Measurements from ENCODE around the gene STARD13.
"Not testable (repeated sequence)": the region's sequence is repeated elsewhere in the genome, so short reads cannot be mapped to it uniquely, and the experiment has no call there.

Gene STARD13

DNA sequence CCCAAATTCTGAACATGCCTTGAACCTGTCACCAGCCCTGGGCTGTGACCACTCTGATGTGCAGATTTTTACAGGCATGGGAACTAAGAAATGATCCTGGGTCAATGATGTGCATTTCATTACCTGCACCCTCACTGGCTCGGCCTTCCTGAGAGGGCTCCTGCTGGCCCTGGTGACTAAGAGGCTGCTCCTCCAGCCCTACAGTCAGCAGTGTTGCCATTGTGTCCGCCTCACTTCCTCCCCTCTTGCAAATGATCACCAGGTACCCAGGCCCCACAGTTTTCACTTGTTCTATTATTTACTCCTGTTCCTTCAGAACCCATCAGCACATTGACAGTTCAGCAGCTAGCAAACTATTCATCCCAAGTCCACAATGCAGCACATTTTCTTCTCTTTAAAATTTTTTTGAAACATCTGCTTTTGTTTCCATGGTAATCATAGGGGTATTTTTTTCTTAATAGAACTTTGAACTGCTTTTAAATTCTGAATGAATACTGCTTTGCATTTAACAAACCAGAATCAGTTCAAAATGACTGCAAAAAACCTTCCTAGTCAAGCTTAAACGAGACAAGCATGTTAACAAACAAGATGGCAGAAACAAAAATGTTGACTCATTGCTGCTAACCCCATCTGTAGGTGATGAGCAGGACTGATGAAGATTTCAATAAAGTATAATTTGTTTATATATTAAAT, 29.3 kb downstream of the STARD13 start:
- no peak for DNase-seq

DNA sequence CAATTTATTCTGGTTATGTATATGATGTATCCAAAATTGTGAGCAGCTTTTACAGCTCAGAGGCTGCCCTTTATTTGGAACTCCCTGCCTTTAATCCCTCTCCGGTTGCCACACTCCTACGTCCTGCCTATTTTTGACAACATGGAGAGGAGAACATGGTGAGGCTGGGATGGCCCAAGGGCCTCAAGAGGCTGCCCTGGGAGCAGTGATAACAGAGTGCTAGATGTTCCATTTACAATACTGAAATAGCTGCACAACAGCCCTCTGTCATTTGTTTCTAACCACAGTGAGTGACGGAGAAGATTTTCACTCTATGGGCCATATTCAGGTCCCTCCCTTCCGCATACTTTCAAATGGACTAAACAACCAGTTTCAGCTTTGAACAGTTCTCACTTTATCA, 33.4 kb downstream of the STARD13 start:
- DNase-seq = no peak

DNA sequence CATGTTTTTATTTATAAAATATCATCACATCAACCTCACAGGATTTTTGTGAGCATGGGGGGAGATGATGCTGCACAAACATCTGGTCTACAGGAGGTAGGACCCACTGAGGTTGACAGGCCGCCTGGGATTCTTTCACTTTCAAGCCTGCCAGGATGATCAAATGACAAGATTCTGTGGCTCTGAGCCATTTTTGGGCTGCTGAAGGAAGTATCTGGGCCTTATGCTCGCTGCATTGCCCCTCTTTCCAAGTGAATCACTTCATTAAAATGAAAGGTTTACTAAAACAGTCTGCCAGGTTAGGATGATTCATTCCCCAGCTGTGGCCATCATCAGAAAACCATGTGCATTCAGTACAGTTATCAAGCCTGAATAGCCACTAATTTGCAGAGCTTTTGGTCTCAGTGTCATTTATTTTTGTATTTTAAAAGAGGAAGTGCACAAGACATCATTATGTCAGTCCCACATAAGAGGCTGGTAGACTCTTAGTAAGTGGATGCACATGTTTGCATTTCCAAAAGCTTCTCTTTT, 34.4 kb downstream of the STARD13 start:
- no peak for DNase-seq

DNA sequence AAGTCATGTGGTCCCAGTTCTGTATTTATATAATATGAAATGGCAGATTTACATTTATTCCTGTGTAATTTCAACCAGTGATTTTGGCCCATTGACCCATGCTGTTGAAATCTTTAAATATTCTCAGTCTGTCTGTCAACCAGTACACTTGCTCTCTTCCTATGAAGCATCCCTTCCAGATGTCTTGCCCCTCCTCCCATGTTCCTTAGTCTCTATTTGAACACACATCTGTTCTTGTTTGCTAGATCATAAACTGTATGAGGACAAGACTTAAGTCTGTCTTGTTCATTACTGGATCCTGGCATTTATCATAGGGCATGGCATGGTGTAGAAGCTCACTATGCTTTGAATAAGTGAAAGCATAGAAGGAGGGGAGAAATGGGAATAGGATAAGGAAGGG, 34.9 kb downstream of the STARD13 start:
- no peak for DNase-seq

DNA sequence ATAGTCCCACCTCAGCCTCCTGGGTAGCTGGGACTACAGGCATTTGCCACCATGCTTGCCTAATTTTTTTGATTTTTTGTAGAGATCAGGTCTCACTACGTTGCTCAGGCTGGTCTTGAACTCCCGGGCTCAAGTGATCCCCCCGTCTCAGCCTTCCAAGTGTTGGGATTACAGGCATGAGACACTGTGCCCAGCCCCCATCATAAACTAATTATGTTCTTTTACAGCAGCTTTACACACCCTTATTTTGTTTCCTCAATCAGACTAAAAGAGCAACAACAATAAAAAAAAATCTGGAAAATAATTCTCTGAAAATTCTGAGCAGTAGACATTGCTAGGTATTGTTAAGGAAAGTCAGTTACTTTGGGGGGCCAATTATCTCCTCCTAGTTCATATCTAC, 35.7 kb downstream of the STARD13 start:
- DNase-seq = no peak

DNA sequence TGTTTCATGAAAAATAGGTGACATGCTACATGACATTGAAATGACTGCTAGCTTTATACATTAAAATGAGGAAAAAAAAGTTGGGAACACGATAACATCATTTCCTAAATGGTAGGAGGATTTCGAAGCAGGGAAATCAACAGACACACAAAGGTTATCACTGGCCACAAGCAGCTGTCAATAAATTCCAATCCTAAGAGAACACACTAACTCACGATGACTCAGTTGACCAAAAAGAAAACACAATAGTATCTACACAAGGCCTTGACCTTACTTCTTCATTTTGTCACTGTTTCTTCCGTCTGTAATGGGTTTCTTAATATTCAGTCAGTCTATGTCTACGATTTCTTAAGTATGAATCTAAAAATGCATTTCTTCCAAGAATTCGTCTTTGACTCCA, 36.5 kb downstream of the STARD13 start:
- DNase-seq = no peak

DNA sequence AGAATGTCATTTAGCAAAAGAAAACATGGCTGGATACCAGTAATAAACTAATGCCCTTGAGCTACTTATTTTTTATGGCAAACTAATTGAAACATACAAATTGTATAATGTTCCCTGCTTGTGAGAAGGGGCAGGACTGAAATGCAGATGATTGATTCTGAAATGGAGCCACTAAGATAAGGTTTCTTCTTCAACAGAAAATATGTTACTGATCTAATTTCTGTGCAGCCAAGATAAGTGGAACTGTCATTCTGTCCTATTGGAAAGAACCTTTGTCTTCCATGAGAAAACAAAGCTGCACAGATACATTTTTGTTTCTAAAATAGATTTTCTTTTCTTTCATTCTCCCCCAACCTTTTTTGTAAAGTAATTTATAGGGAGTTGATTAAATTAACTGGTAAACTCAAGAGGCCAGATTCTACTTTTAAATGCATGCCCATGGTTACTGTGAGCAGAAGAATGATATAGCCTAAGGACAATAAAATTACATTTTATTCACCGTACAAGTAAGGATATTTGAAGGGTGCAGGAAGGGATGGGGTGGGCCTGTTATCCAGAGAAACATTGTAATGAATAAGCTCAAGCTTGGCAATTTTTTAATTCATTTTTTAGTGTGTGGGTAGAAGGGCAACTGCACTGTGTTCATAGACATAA, 39.9 kb downstream of the STARD13 start:
- DNase-seq = no peak

DNA sequence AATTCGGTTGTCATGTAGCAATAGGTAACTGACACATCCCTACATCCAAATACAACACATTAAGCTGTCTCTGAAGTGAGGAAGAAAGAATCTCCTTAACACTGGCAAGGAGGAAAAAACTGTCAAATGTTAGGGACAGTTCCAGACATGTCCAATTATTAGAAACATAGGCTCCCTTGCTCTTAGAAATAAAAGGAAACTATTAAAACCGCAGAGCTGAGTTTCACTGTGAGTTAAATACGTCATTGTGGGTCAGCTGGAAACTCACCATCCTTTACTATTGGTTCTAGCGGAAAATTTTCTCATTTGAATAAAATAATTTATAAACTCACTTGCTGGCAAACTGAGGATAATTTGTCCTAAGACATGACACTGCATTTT, 40.7 kb downstream of the STARD13 start:
- DNase-seq = no peak

DNA sequence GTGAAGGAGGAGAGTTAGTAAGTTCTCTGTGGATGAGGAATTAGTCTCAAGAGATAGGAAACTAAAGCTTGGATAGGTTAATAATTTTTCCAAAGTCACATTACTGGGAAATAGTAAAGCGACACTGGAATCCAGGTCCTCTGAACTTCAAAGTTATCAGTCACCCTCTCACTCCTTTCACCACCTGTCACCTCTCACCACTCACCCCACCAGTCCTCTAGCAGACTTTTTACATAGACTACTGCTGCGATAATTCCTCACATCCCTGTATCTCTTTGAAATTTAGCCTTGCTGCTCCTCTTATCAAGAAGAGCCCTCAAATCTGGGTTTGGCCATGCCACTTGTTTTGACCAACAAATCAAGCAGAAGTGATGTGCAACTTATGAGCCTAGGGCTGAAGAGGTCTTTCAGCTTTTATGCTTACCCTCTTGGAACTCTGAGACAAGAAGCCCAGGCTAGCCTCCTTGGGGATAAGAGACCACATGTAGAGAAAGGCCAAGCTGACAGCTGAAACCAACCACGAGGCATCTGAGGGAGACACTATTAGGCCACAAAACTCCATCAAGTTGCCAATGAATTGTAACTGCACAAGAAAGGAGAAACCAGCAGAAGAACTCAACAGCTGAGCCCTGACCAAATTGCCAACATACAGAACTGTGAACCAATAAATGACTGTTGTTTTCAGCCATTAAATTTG, 41.2 kb downstream of the STARD13 start:
- no peak for DNase-seq

DNA sequence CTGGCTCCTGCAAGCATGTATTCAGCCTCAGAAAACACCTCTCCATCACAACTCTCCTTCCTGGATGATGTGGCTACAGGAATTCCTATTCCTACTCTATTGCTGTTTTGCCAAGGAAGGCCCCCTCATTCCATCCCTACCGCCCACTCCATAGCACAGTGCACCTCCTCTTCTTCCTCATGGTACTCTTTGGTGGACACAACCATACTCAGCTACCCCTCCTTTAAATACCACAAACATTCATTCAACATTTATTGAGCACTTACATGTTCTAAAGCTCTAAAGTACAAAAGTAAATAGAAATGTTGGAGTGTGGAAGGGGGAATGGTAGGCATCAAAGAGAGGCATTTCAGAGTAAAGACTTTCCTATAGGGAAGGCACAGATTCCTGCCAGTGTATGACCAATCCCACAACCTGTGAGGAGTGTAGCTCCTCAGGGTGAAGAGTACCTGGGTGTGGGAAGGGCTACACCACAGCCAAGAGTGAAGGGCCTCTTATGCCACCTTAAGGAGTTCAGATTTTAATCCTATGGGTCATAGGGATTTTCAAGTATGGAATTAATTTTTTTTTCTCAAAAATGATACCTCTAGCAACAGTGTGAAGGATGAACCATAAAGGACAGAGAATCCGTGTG, 42.5 kb downstream of the STARD13 start:
- no peak for DNase-seq

DNA sequence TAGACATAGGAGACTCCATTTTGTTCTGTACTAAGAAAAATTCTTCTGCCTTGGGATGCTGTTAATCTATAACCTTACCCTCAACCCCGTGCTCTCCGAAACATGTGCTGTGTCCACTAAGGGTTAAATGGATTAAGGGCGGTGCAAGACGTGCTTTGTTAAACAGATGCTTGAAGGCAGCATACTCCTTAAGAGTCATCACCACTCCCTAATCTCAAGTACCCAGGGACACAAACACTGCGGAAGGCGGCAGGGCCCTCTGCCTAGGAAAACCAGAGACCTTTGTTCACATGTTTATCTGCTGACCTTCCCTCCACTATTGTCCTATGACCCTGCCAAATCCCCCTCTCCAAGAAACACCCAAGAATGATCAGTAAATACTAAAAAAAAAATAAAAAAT, 43.2 kb downstream of the STARD13 start:
- DNase-seq = not testable (repeated sequence)

DNA sequence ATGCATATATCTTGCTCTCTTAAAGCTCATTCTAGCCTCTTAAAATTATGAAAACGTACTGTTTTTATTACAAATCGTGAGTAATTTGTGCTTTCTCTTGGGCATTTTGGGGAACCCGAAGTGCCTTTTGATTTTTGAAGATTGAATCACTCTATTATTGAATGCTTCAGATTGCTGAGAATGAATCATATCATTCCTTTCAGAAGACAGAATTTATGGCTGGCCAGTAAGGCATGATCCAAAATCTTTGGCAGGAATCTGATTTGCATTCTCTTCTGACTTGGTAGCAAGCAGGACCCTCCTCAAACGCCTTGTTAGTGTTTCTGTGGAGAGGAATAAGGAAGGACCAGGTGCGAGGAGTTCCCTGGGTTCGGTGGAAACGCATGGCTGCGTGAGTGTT, 49.5 kb downstream of the STARD13 start:
- no peak for DNase-seq

DNA sequence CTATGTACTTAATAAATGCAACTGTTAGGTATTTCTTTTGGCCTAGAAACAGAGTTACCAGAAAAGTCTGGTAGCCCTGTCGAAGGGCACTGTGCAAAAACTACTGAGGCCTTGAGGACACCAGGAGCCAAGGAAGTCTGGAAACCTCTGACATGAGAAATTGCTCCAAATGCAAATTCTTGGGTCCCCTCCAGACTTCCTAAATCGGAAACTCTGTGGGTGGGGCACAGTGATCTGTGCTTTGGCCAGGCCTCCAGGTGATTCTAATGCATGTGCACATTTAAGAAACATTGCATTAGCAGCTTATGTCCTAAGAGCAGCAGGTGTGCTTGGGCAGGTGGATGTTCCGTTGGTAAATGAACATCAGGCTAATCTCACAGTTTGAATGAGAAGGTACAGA, 50.0 kb downstream of the STARD13 start:
- no peak for DNase-seq

DNA sequence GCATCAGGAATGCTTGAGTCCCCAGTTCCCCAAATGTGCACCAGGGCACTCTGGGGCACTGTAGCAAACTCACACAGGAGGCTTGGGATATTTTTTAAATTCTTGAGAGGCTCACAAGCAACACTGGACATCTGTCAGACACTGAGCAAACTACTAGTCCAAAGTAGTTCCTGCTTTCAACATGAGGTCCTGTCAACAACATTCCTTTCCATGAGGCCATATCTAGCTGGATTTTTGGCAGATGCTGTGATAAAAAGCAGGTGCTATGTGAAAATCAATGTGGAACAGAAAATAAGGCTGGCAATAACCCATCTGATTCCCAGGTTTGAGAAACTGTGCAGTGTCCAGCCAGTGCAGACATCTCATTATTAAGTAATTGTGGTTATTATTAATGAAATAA, 50.5 kb downstream of the STARD13 start:
- DNase-seq = no peak

DNA sequence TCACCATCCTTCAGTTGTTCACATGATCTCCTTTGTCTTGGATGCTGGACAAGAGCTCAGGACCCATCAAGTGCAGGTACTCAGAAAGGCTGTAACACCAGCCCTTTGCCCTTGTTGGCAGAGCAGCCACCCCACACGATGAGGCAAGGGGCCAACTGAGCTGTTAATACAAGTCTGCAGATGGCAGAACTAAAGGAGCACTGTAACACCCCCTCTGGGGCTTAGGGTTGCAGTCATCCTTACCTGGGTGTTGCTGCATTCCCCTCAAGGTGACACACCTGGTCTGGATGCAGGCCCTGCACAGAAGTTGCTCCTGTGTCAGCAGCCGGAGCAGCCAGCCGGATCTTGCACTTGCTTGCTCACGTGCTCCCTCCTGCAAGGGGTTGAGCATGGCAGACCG, 52.0 kb downstream of the STARD13 start:
- DNase-seq = no peak

DNA sequence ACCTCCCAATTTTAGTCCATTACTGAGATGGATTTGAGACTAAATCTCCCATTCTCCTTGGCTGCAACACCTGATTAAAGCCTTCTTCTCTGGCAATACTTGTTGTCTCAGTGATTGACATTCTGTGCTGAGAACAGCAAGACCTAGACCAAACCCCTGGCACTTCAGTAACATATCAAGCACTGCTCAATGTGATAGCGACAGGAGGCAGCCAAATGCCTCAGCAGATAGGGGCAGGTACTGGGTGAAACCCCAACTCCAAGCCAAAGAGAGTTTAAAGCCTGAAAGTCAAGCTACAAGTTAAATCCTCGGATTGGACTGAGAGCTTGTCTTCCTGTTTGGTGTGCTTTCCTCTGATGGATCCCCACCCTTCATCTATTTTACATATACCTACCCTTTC, 52.7 kb downstream of the STARD13 start:
- no peak for DNase-seq

DNA sequence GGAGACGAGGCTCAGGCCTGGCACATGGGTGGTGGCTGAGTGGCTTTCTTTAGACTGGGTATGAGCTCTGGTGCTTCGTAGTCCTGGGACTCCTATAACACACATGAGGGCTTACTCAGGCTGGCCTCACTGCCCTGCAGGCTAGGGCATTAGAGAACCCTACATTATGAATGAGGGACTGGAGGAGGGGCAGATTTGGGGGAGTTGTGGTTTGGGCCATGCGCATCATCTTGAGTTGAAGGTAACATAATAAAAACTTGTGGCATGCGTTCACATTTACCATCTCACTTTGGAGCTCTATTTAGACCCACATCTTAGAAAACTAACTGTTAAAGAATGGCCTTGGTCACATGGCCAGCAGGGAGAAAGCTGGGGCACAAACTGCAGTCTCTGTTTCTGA, 54.2 kb downstream of the STARD13 start:
- no peak for DNase-seq

DNA sequence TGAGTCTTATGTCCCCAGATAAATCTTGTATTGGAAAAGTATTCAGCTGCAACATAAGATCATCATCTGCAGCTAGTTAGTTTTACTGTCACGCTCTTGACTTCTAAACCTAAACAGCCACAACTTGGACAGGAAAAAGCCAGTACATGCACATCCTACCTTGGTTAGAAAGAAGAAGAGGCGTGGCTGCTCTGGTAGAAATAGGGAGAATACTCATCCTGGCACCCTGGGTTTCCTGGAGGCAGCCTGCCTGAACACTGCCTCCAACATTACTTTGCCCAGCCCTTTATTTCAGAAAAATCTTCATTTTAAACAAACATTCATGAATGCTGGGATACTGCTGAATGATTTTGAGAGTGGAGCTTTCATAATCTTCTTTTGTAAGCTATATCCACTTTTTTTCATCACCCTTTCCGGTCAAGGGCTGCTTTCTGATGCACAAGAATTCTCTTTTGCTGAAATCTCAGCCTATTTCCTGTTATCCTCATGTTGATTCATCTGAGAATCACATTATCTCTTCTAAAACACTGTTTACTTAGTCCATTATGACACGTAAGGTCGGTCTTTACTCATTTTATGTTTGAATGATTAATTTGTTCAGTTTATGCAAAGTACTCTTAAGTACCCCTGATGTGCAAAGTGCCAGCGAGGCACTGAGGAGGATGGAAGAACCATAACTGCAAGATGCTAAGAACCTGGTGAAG, 55.2 kb downstream of the STARD13 start:
- no peak for DNase-seq

DNA sequence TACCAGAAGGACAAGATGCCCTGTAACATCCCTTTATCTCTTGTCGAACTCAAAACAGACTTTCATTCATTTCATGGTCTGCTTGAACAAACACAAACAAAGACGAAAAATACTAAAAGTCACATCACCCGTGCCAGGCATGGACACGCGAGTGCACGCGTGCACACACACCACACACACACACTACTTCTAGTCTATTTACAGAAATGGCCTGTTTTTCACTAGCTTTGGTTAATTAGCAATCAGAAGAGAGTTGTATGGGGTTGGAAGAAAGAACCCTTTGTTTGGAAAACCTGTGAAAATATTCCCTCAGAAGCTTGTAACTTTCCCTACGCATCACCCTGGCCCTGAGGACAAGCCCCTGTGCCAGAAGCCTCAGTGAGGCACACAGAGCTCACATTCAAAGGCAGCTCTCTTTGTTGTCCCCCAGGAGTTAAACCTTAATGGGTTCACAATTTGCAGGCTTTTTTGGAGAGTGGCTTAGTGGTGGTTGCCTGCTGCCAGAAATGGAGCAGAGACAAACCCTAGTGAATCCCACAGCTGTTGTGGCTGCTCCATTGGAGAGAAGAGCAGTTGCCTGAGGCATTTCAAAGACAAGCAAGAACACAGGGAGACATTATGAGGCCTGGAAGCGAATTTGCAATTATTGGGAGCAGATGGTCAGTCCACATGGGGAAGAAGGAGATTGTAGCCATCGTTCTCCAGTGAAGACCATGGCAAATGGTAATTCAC, 55.9 kb downstream of the STARD13 start:
- no peak for DNase-seq

DNA sequence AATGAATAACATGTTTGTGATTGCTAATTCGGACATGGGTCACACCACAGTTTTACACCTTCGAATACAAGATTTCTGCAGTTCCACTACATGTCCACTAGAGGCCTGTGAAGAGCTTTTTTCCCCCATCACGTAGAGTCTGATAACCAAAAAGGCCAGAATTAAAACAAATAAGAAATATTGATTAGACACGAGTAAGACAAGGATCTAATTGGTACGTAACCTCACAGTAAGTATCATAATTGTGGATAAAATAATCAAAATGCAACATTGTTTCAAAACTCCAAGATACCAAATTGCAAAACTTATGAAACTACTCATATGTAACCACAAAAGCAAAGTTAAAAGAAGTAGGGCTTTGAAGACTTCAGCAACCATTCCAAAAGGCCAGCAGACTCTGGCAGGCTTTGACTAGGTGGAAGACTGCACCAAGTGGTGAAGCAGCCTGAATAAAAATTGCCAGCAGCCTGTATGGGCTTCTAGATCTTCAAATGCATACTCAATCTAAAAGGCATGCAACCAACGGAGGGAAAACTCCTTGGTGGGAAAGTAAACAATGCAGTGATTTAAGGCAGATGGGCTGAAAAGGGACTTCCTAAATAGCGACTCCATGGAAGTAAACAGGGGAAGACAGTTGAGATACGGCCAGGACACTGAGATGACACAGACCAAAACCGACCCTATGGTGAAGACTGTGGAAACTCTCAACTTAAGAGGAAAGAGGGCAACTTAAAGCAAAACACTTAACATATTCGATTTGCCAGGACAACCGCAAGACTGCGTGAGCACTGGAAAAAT, 56.7 kb downstream of the STARD13 start:
- DNase-seq = no peak

DNA sequence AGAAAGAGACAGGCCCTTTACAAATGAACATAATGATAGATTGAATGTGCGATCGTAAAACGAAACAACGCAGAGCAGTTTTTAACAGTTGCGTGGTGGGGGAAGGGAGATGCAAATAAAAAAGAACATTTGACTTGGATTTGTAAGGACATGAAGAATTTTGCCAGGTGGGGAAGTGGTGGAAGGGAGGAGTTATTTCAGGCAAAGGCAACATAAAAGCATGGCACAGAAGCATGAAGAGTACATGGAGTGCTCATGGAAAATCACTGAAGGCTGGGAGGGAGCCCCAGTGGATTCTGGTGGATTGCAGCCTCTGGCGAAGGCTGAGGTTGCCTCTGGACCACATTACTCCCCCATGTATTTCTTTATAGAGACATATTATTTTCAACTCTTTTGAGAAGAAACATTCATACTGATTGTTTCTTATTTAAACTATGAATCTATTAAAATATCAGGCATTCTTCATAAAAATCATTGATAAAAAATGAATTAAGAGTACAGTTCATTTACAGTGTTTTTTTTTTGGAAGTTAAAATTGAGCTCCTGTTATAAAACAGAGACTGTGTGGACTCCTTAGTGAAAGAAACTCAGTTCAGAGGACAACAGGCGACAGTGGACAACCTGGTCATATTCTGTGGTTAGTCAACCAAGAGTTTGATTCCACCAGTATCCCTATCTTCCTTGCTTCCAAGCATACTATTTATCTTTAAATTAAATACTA, 57.5 kb downstream of the STARD13 start:
- no peak for DNase-seq

All from NCI-H2029 treated with DMSO at 0.1 percent for 48 hours (cell line).